SK-N-SH (cell line): Measurements from ENCODE around the gene PHLDB2.

Experiments
- CTCF ChIP-seq: fragments of 200-600 bp; sonication (generic); IDR thresholded peaks from 2 replicates; pipeline ENCODE4 v1.6.1; 2017; ENCODE audit warnings: antibody characterized with exemption, mild to moderate bottlenecking, moderate library complexity
- POLR2AphosphoS5 ChIP-seq: IDR thresholded peaks from 2 replicates; pipeline ENCODE4 v1.6.1; 2012; ENCODE audit warnings: low read depth, low read length
- TF ChIP-seq, protein P1 (sequence below): IDR thresholded peaks from 2 replicates; pipeline ENCODE4 v1.6.1; 2012; ENCODE audit warnings: mild to moderate bottlenecking, low read depth, low read length, moderate library complexity

GRCh38 chr3:111819927-111820326 is 39.1 kb upstream of the PHLDB2 start:
- TF ChIP-seq CTCF (no peak), POLR2AphosphoS5 (no peak)
- TF ChIP-seq, protein P1, sequence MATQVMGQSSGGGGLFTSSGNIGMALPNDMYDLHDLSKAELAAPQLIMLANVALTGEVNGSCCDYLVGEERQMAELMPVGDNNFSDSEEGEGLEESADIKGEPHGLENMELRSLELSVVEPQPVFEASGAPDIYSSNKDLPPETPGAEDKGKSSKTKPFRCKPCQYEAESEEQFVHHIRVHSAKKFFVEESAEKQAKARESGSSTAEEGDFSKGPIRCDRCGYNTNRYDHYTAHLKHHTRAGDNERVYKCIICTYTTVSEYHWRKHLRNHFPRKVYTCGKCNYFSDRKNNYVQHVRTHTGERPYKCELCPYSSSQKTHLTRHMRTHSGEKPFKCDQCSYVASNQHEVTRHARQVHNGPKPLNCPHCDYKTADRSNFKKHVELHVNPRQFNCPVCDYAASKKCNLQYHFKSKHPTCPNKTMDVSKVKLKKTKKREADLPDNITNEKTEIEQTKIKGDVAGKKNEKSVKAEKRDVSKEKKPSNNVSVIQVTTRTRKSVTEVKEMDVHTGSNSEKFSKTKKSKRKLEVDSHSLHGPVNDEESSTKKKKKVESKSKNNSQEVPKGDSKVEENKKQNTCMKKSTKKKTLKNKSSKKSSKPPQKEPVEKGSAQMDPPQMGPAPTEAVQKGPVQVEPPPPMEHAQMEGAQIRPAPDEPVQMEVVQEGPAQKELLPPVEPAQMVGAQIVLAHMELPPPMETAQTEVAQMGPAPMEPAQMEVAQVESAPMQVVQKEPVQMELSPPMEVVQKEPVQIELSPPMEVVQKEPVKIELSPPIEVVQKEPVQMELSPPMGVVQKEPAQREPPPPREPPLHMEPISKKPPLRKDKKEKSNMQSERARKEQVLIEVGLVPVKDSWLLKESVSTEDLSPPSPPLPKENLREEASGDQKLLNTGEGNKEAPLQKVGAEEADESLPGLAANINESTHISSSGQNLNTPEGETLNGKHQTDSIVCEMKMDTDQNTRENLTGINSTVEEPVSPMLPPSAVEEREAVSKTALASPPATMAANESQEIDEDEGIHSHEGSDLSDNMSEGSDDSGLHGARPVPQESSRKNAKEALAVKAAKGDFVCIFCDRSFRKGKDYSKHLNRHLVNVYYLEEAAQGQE, result no peak
